Measurements from ENCODE around the gene CAPZB. TPM values are rescaled to one million over a fixed set of nuclear protein-coding genes. Genes with fewer than 3 reads are reported as not detected.
A peak's percentile ranks its signal among the peaks of the same experiment; 100 is the strongest.
"Not testable (repeated sequence)": the region's sequence is repeated elsewhere in the genome, so short reads cannot be mapped to it uniquely, and the experiment has no call there.

CAPZB gene
- total and polyA plus RNA-seq, 7 experiments from 2014 or later: 216 to 559 (median 327) TPM

- intact Hi-C loops (cut with micrococcal nuclease): no loop called here
- Mint-ChIP-seq H3K4me1 (peaks cover 0 to 2% (median 0%) of the 10 kb centered on the region in 7 donors), H3K4me3 (no peak overlapping the region), H3K27me3 (no peaks in the 10 kb centered on the region), H3K36me3 (peaks cover 0 to 4% (median 0%) of the 10 kb centered on the region in 5 donors), H3K9me3 (peaks cover 0 to 7% (median 2%) of the 10 kb centered on the region in 11 donors), H3K27ac (no peak overlapping the region)
- Histone ChIP-seq H3K9me3 (ENCODE audit: control insufficient read depth in 2 of 3, low read length in 3 of 3) (no peaks in the 10 kb centered on the region), H3K27me3 (ENCODE audit: control insufficient read depth in 2 of 2, insufficient read depth in 2 of 2, low read length in 2 of 2) (no peaks in the 10 kb centered on the region), H3K27ac (ENCODE audit: low read depth, low read length) (no peak overlapping the region), H3K36me3 (ENCODE audit: control insufficient read depth in 2 of 3, insufficient read depth in 3 of 3, low read length in 3 of 3) (no peaks in the 10 kb centered on the region), H3K4me3 (ENCODE audit: low read length) (no peak overlapping the region), H3K4me1 (ENCODE audit: control insufficient read depth in 2 of 2, insufficient read depth in 2 of 2, low read length in 2 of 2) (no peaks in the 10 kb centered on the region)
- POLR2A ChIA-PET: interaction anchor here (0.6 kb wide), 1 partner anchor 26 kb away, joined by 7 read pairs; no protein-coding TSS in a partner anchor
- CTCF ChIA-PET: interaction anchor here (0.6 to 1.0 kb wide), 3 partner anchors 41 to 182 kb away, joined by 3 read pairs; no protein-coding TSS in a partner anchor
- ATAC-seq (no peak), DNase-seq (no peak)
These were observed 40.5 kb upstream of the CAPZB start for GRCh38 chr1:19525607-19526545.

- Mint-ChIP-seq H3K4me3 (no peak overlapping the region), H3K27me3 (no peaks in the 10 kb centered on the region), H3K36me3 (peaks cover 0 to 4% (median 0%) of the 10 kb centered on the region in 5 donors), H3K4me1 (peaks cover under 1 to 3% (median 2%) of the 10 kb centered on the region in 7 donors), H3K27ac (no peak overlapping the region), H3K9me3 (peaks cover 0 to 7% (median 2%) of the 10 kb centered on the region in 11 donors)
- no peaks in the 10 kb centered on the region for H3K4me1 ChIP-seq (ENCODE audit: control insufficient read depth in 2 of 2, insufficient read depth in 2 of 2, low read length in 2 of 2)
- DNase-seq: no peak
- no peak for ATAC-seq
- H3K27me3 ChIP-seq (ENCODE audit: control insufficient read depth in 2 of 2, insufficient read depth in 2 of 2, low read length in 2 of 2): no peaks in the 10 kb centered on the region
- no peak overlapping the region for H3K4me3 ChIP-seq (ENCODE audit: low read length)
- no peaks in the 10 kb centered on the region for H3K36me3 ChIP-seq (ENCODE audit: control insufficient read depth in 2 of 3, insufficient read depth in 3 of 3, low read length in 3 of 3)
- intact Hi-C loops (cut with micrococcal nuclease): no loop called here
- ChIA-PET POLR2A (no interaction called here), CTCF (interaction anchor here (0.6 to 1.0 kb wide), 2 partner anchors 162 to 181 kb away, joined by 3 read pairs; no protein-coding TSS in a partner anchor)
- no peak overlapping the region for H3K27ac ChIP-seq (ENCODE audit: low read depth, low read length)
- no peaks in the 10 kb centered on the region for H3K9me3 ChIP-seq (ENCODE audit: control insufficient read depth in 2 of 3, low read length in 3 of 3)
These were observed 39.5 kb upstream of the CAPZB start for GRCh38 chr1:19524791-19525190.

GRCh38 chr1:19522570-19522969, 37.2 kb upstream of the CAPZB start:
- CTCF ChIA-PET; H3K36me3 ChIP-seq (ENCODE audit: control insufficient read depth in 2 of 3, insufficient read depth in 3 of 3, low read length in 3 of 3); H3K27ac Mint-ChIP-seq; H3K36me3 Mint-ChIP-seq; H3K27ac ChIP-seq (ENCODE audit: low read depth, low read length); ATAC-seq; H3K9me3 ChIP-seq (ENCODE audit: control insufficient read depth in 2 of 3, low read length in 3 of 3); POLR2A ChIA-PET; H3K4me3 Mint-ChIP-seq; DNase-seq; H3K27me3 ChIP-seq (ENCODE audit: control insufficient read depth in 2 of 2, insufficient read depth in 2 of 2, low read length in 2 of 2); H3K27me3 Mint-ChIP-seq; H3K4me3 ChIP-seq (ENCODE audit: low read length); intact Hi-C loops (cut with micrococcal nuclease); H3K9me3 Mint-ChIP-seq; H3K4me1 ChIP-seq (ENCODE audit: control insufficient read depth in 2 of 2, insufficient read depth in 2 of 2, low read length in 2 of 2): not testable (repeated sequence)
- H3K4me1 Mint-ChIP-seq: peaks cover 4 to 21% (median 13%) of the 10 kb centered on the region in 7 donors

GRCh38 chr1:19521411-19521810, 36.1 kb upstream of the CAPZB start:
- Histone ChIP-seq H3K4me1 (ENCODE audit: control insufficient read depth in 2 of 2, insufficient read depth in 2 of 2, low read length in 2 of 2) (no peaks in the 10 kb centered on the region), H3K9me3 (ENCODE audit: control insufficient read depth in 2 of 3, low read length in 3 of 3) (no peaks in the 10 kb centered on the region), H3K27me3 (ENCODE audit: control insufficient read depth in 2 of 2, insufficient read depth in 2 of 2, low read length in 2 of 2) (no peaks in the 10 kb centered on the region), H3K27ac (ENCODE audit: low read depth, low read length) (no peak overlapping the region), H3K36me3 (ENCODE audit: control insufficient read depth in 2 of 3, insufficient read depth in 3 of 3, low read length in 3 of 3) (no peaks in the 10 kb centered on the region), H3K4me3 (ENCODE audit: low read length) (no peak overlapping the region)
- Mint-ChIP-seq H3K4me3 (no peak overlapping the region), H3K27me3 (no peaks in the 10 kb centered on the region), H3K36me3 (peaks cover 0 to 15% (median 4%) of the 10 kb centered on the region in 5 donors), H3K4me1 (peaks cover 4 to 21% (median 13%) of the 10 kb centered on the region in 7 donors), H3K9me3 (peaks cover 0 to 10% (median 2%) of the 10 kb centered on the region in 11 donors), H3K27ac (peak overlapping the region in 2 of 9 donors; percentile 22 to 41)
- ATAC-seq: no peak
- intact Hi-C loops (cut with micrococcal nuclease): no loop called here
- CTCF ChIA-PET: no interaction called here
- DNase-seq: no peak
- POLR2A ChIA-PET: no interaction called here

GRCh38 chr1:19517017-19517416, 31.7 kb upstream of the CAPZB start:
- no peak overlapping the region for H3K27ac Mint-ChIP-seq
- no peaks in the 10 kb centered on the region for H3K36me3 ChIP-seq (ENCODE audit: control insufficient read depth in 2 of 3, insufficient read depth in 3 of 3, low read length in 3 of 3)
- no peak for ATAC-seq
- H3K36me3 Mint-ChIP-seq: peaks cover 0 to 15% (median 4%) of the 10 kb centered on the region in 5 donors
- CTCF ChIA-PET: no interaction called here
- no peak overlapping the region for H3K4me3 ChIP-seq (ENCODE audit: low read length)
- H3K27me3 ChIP-seq (ENCODE audit: control insufficient read depth in 2 of 2, insufficient read depth in 2 of 2, low read length in 2 of 2): no peaks in the 10 kb centered on the region
- no peak for DNase-seq
- H3K4me1 Mint-ChIP-seq: peaks cover 4 to 21% (median 13%) of the 10 kb centered on the region in 7 donors
- no peak overlapping the region for H3K27ac ChIP-seq (ENCODE audit: low read depth, low read length)
- POLR2A ChIA-PET: no interaction called here
- no peak overlapping the region for H3K4me3 Mint-ChIP-seq
- intact Hi-C loops (cut with micrococcal nuclease): no loop called here
- no peaks in the 10 kb centered on the region for H3K4me1 ChIP-seq (ENCODE audit: control insufficient read depth in 2 of 2, insufficient read depth in 2 of 2, low read length in 2 of 2)
- peaks cover 0 to 10% (median 2%) of the 10 kb centered on the region in 11 donors for H3K9me3 Mint-ChIP-seq
- no peaks in the 10 kb centered on the region for H3K27me3 Mint-ChIP-seq
- no peaks in the 10 kb centered on the region for H3K9me3 ChIP-seq (ENCODE audit: control insufficient read depth in 2 of 3, low read length in 3 of 3)

GRCh38 chr1:19515201-19515600, 29.9 kb upstream of the CAPZB start:
- peak overlapping the region in 1 of 10 donors; percentile 56 for H3K4me3 Mint-ChIP-seq
- DNase-seq (no peak), ATAC-seq (no peak)
- intact Hi-C loops (cut with micrococcal nuclease): no loop called here
- H3K27ac Mint-ChIP-seq: no peak overlapping the region
- peaks cover 0 to 12% (median 4%) of the 10 kb centered on the region in 5 donors for H3K36me3 Mint-ChIP-seq
- Histone ChIP-seq H3K27ac (ENCODE audit: low read depth, low read length) (no peak overlapping the region), H3K36me3 (ENCODE audit: control insufficient read depth in 2 of 3, insufficient read depth in 3 of 3, low read length in 3 of 3) (no peaks in the 10 kb centered on the region), H3K4me3 (ENCODE audit: low read length) (no peak overlapping the region), H3K27me3 (ENCODE audit: control insufficient read depth in 2 of 2, insufficient read depth in 2 of 2, low read length in 2 of 2) (no peaks in the 10 kb centered on the region), H3K4me1 (ENCODE audit: control insufficient read depth in 2 of 2, insufficient read depth in 2 of 2, low read length in 2 of 2) (no peaks in the 10 kb centered on the region), H3K9me3 (ENCODE audit: control insufficient read depth in 2 of 3, low read length in 3 of 3) (no peaks in the 10 kb centered on the region)
- POLR2A ChIA-PET: no interaction called here
- H3K27me3 Mint-ChIP-seq: no peaks in the 10 kb centered on the region
- H3K9me3 Mint-ChIP-seq: peaks cover 0 to 7% (median 0%) of the 10 kb centered on the region in 11 donors
- H3K4me1 Mint-ChIP-seq: peaks cover 9 to 22% (median 13%) of the 10 kb centered on the region in 7 donors
- CTCF ChIA-PET: interaction anchor here (0.7 kb wide), 1 partner anchor 41 kb away, joined by 4 read pairs; no protein-coding TSS in a partner anchor

Measured in naive thymus-derived CD4-positive, alpha-beta T cell (primary cell).